ENCODE results near the gene SEMA5B.

Gene SEMA5B

DNA sequence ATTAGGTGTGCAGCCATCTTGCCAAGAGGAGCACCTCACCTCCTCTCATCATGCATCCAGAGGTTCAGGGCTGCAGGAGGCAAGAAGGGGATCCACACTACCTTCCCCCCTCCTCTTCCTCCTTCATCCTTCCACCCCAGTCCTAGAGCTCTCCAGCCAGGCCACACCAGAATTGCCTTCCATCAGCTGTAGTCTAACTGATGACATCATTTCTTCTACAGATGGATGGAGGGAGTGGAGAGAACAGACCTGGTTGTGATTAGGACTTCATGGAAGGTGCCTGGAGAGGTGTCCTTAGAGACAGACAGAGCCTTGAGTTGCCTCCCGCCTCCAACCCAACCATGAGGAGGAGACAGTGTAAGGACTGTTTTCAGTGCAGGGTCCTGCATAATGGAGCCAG, 14.9 kb downstream of the SEMA5B start:
- Histone ChIP-seq H3K4me3 (ENCODE audit: insufficient read depth, low read length, poor library complexity, severe bottlenecking) (no peak overlapping the region), H2AFZ (ENCODE audit: low read depth, low read length, severe bottlenecking) (no peak overlapping the region), H3K36me3 (ENCODE audit: low read length) (no peaks in the 10 kb centered on the region), H3K27ac (ENCODE audit: low read depth, low read length) (no peak overlapping the region), H3K4me2 (ENCODE audit: low read depth, low read length, poor library complexity, severe bottlenecking) (no peak overlapping the region), H3K27me3 (ENCODE audit: low read length) (no peaks in the 10 kb centered on the region; the same call in 1 of the 2 replicates), H3F3A (ENCODE audit: insufficient read depth) (no peaks in the 10 kb centered on the region), H4K20me1 (ENCODE audit: low read depth, low read length) (no peaks in the 10 kb centered on the region), H3K79me2 (ENCODE audit: insufficient read depth, low read length) (no peaks in the 10 kb centered on the region), H3K9ac (ENCODE audit: low read length) (no peak overlapping the region), H3K9me2 (replicated peaks; ENCODE audit: insufficient read depth, low read length) (no peaks in the 10 kb centered on the region), H3K9me3 (ENCODE audit: insufficient read depth, low read length) (no peaks in the 10 kb centered on the region)
- TF ChIP-seq EZH2phosphoT487 (conservative IDR thresholded peaks at IDR 0.05; ENCODE audit: low read length) = no peak
- TF ChIP-seq, protein P1, sequence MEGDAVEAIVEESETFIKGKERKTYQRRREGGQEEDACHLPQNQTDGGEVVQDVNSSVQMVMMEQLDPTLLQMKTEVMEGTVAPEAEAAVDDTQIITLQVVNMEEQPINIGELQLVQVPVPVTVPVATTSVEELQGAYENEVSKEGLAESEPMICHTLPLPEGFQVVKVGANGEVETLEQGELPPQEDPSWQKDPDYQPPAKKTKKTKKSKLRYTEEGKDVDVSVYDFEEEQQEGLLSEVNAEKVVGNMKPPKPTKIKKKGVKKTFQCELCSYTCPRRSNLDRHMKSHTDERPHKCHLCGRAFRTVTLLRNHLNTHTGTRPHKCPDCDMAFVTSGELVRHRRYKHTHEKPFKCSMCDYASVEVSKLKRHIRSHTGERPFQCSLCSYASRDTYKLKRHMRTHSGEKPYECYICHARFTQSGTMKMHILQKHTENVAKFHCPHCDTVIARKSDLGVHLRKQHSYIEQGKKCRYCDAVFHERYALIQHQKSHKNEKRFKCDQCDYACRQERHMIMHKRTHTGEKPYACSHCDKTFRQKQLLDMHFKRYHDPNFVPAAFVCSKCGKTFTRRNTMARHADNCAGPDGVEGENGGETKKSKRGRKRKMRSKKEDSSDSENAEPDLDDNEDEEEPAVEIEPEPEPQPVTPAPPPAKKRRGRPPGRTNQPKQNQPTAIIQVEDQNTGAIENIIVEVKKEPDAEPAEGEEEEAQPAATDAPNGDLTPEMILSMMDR (IDR thresholded peaks at IDR 0.05; ENCODE audit: insufficient read depth, low read length, poor library complexity, severe bottlenecking) = no peak

DNA sequence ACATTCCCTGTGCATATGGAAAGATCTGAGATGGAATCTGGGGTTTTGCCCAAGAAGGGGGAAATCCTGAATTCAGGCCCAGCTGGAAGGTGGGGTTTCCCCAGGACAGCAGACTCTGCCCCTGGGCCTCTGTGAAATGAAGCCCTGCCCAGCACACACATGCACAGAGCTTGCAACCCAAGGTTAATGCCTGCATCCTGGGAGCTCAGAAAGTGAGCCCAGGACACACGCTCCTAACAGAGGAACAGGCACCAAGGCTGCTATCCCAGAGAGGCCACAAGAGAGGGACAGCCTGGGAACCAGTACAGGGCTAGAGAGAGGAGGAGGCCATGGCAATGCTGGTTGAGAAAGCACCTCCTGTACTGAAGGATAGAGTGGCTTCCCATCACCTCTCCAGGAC, 16.1 kb downstream of the SEMA5B start:
- Histone ChIP-seq H3K27ac (ENCODE audit: low read depth, low read length) (no peak overlapping the region), H3K4me3 (ENCODE audit: insufficient read depth, low read length, poor library complexity, severe bottlenecking) (no peak overlapping the region), H3K79me2 (ENCODE audit: insufficient read depth, low read length) (no peaks in the 10 kb centered on the region), H3K36me3 (ENCODE audit: low read length) (no peaks in the 10 kb centered on the region), H4K20me1 (ENCODE audit: low read depth, low read length) (no peaks in the 10 kb centered on the region), H3K27me3 (ENCODE audit: low read length) (no peaks in the 10 kb centered on the region; the same call in 1 of the 2 replicates), H3K9me2 (replicated peaks; ENCODE audit: insufficient read depth, low read length) (no peaks in the 10 kb centered on the region), H3K4me2 (ENCODE audit: low read depth, low read length, poor library complexity, severe bottlenecking) (no peak overlapping the region), H3K9ac (ENCODE audit: low read length) (no peak overlapping the region), H2AFZ (ENCODE audit: low read depth, low read length, severe bottlenecking) (no peak overlapping the region), H3K9me3 (ENCODE audit: insufficient read depth, low read length) (no peaks in the 10 kb centered on the region), H3F3A (ENCODE audit: insufficient read depth) (no peaks in the 10 kb centered on the region)
- TF ChIP-seq EZH2phosphoT487 (conservative IDR thresholded peaks at IDR 0.05; ENCODE audit: low read length) = no peak
- TF ChIP-seq, protein P1 (IDR thresholded peaks at IDR 0.05; ENCODE audit: insufficient read depth, low read length, poor library complexity, severe bottlenecking) = no peak

GRCh38 chr3:123008840-123009239, 18.7 kb downstream of the SEMA5B start:
- no peaks in the 10 kb centered on the region for H3K9me2 ChIP-seq (replicated peaks; ENCODE audit: insufficient read depth, low read length)
- no peaks in the 10 kb centered on the region for H4K20me1 ChIP-seq (ENCODE audit: low read depth, low read length)
- H3K4me3 ChIP-seq (ENCODE audit: insufficient read depth, low read length, poor library complexity, severe bottlenecking) = no peak overlapping the region
- no peaks in the 10 kb centered on the region for H3K79me2 ChIP-seq (ENCODE audit: insufficient read depth, low read length)
- no peak overlapping the region for H3K9ac ChIP-seq (ENCODE audit: low read length)
- H3K36me3 ChIP-seq (ENCODE audit: low read length) = no peaks in the 10 kb centered on the region
- H3K9me3 ChIP-seq (ENCODE audit: insufficient read depth, low read length) = no peaks in the 10 kb centered on the region
- no peak overlapping the region for H3K27ac ChIP-seq (ENCODE audit: low read depth, low read length)
- no peak overlapping the region for H3K4me2 ChIP-seq (ENCODE audit: low read depth, low read length, poor library complexity, severe bottlenecking)
- H2AFZ ChIP-seq (ENCODE audit: low read depth, low read length, severe bottlenecking) = no peak overlapping the region
- H3K27me3 ChIP-seq (ENCODE audit: low read length) = no peaks in the 10 kb centered on the region; the same call in 1 of the 2 replicates
- TF ChIP-seq EZH2phosphoT487 (conservative IDR thresholded peaks at IDR 0.05; ENCODE audit: low read length) = no peak
- H3F3A ChIP-seq (ENCODE audit: insufficient read depth) = no peaks in the 10 kb centered on the region

DNA sequence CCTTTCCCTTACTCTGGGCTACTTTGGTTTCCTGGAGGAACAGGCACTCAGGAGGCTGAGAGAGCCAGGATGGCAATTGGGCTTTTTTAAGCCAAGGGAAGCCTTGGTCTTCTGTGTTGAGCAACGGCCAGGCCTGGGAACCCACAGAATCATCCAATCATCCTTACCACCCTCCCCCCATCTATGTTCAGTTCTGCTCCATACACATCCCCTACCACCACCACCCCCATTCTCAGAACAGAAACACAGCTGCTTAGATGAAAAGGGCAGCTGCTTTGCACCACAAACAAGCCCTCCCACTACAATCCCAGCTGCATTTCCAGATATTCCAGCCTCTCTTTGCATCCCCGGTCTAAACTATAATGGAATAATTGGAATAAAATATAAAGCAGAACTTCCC, 21.0 kb downstream of the SEMA5B start:
- Histone ChIP-seq H3K9me3 (ENCODE audit: insufficient read depth, low read length) (no peaks in the 10 kb centered on the region), H3F3A (ENCODE audit: insufficient read depth) (no peaks in the 10 kb centered on the region), H3K4me3 (ENCODE audit: insufficient read depth, low read length, poor library complexity, severe bottlenecking) (no peak overlapping the region), H3K79me2 (ENCODE audit: insufficient read depth, low read length) (no peaks in the 10 kb centered on the region), H3K9ac (ENCODE audit: low read length) (no peak overlapping the region), H3K9me2 (replicated peaks; ENCODE audit: insufficient read depth, low read length) (no peaks in the 10 kb centered on the region), H3K36me3 (ENCODE audit: low read length) (no peaks in the 10 kb centered on the region), H3K27me3 (ENCODE audit: low read length) (no peaks in the 10 kb centered on the region), H4K20me1 (ENCODE audit: low read depth, low read length) (no peaks in the 10 kb centered on the region), H3K27ac (ENCODE audit: low read depth, low read length) (no peak overlapping the region), H2AFZ (ENCODE audit: low read depth, low read length, severe bottlenecking) (no peak overlapping the region), H3K4me2 (ENCODE audit: low read depth, low read length, poor library complexity, severe bottlenecking) (no peak overlapping the region)
- TF ChIP-seq, protein P1 (IDR thresholded peaks at IDR 0.05; ENCODE audit: insufficient read depth, low read length, poor library complexity, severe bottlenecking) = no peak
- no peak for TF ChIP-seq EZH2phosphoT487 (conservative IDR thresholded peaks at IDR 0.05; ENCODE audit: low read length)
